GM18907 (cell line): Measurements from ENCODE around the gene GLYR1.
"Not testable (repeated sequence)": the region's sequence is repeated elsewhere in the genome, so short reads cannot be mapped to it uniquely, and the experiment has no call there.

Experiments
- ATAC-seq: cut with Tn5 transposase; IDR thresholded peaks from one replicate; pipeline ENCODE4 v1.9.1; 2021; ENCODE audit warnings: mild to moderate bottlenecking, moderate library complexity; ENCODE audit not compliant: unreplicated experiment

GLYR1 gene

GRCh38 chr16:4795181-4795827 lies 51.8 kb downstream of the GLYR1 start, which contains the start of gene SMIM22:
Gene SMIM22 (plus strand): TSS chr16:4795369. CDS start chr16:4795735, 366 bp downstream.
- ATAC-seq: no peak

GRCh38 chr16:4792951-4793513 lies 54.1 kb downstream of the GLYR1 start:
- no peak for ATAC-seq

- ATAC-seq: no peak
Measured at GRCh38 chr16:4790871-4791270, 56.2 kb downstream of the GLYR1 start.

GRCh38 chr16:4790261-4790660 lies 56.8 kb downstream of the GLYR1 start:
- no peak for ATAC-seq

GRCh38 chr16:4788910-4789309 lies 58.2 kb downstream of the GLYR1 start:
- ATAC-seq: no peak

- ATAC-seq: no peak
Measured at GRCh38 chr16:4788489-4788889, 58.6 kb downstream of the GLYR1 start.

GRCh38 chr16:4787627-4788482 lies 59.2 kb downstream of the GLYR1 start, which contains the start of gene SEPTIN12:
Gene SEPTIN12 (minus strand): TSS chr16:4788345. CDS start chr16:4787645, 700 bp downstream.
- ATAC-seq: no peak

- ATAC-seq: no peak
Measured at GRCh38 chr16:4787068-4787467, 60.0 kb downstream of the GLYR1 start.

- ATAC-seq: no peak
Measured at GRCh38 chr16:4785758-4786433, 61.2 kb downstream of the GLYR1 start.

GRCh38 chr16:4784444-4784987 lies 62.6 kb downstream of the GLYR1 start:
- ATAC-seq: not testable (repeated sequence)

- no peak for ATAC-seq
Measured at GRCh38 chr16:4783951-4784336, 63.1 kb downstream of the GLYR1 start.

- no peak for ATAC-seq
Measured at GRCh38 chr16:4783251-4783950, 63.7 kb downstream of the GLYR1 start.

GRCh38 chr16:4780235-4780634 lies 66.9 kb downstream of the GLYR1 start:
- ATAC-seq: no peak

- ATAC-seq: no peak
Measured at GRCh38 chr16:4778050-4778392, 69.1 kb downstream of the GLYR1 start.

GRCh38 chr16:4777339-4778049 lies 69.6 kb downstream of the GLYR1 start:
- ATAC-seq: no peak

GRCh38 chr16:4776141-4776705 lies 70.9 kb downstream of the GLYR1 start:
- ATAC-seq: no peak

- no peak for ATAC-seq
Measured at GRCh38 chr16:4775005-4775404, 72.1 kb downstream of the GLYR1 start.

GRCh38 chr16:4772351-4772750 lies 74.7 kb downstream of the GLYR1 start:
- no peak for ATAC-seq

GRCh38 chr16:4771646-4772045 lies 75.4 kb downstream of the GLYR1 start:
- no peak for ATAC-seq

GRCh38 chr16:4769306-4769638 lies 77.8 kb downstream of the GLYR1 start:
- no peak for ATAC-seq
